H1 (cell line): Measurements from ENCODE around the gene RTF2. TPM values are rescaled to one million over a fixed set of nuclear protein-coding genes. Genes with fewer than 3 reads are reported as not detected.

ENCODE experiments used
- CTCF ChIA-PET: fragments of 300-600 bp; sonication (Branson Sonifier 250); formaldehyde crosslinking; loops from one replicate; lab custom pipeline; 2021; ENCODE audit not compliant: partially characterized antibody; lab: Charles Lee
- POLR2A ChIA-PET: fragments of 300-600 bp; sonication (Branson Sonifier 250); formaldehyde crosslinking; loops from one replicate; lab custom pipeline; 2021; ENCODE audit warnings: inconsistent platforms; ENCODE audit not compliant: partially characterized antibody; lab: Charles Lee
- DNase-seq, 2 experiments: peaks; one replicate each; pipeline versions ENCODE4 v3.0.0 to v3.0.0-alpha.2; 2010 to 2022; ENCODE audit warnings: low spot score in 2 of 2, low read depth in 1 of 2, mixed read lengths in 1 of 2
- FAIRE-seq: peaks from 2 replicates; lab custom pipeline; 2011; peaks lifted over from hg19 to GRCh38; lab: Jason Lieb, UNC
- H2AFZ ChIP-seq: 2 replicates; pipeline ENCODE4 v1.8.1; 2012; ENCODE audit warnings: low read length, inconsistent platforms
- H2AK5ac ChIP-seq: 2 replicates; pipeline ENCODE4 v1.6.1; 2013; ENCODE audit warnings: low read depth, low read length
- H2BK120ac ChIP-seq: replicated peaks from 2 replicates; pipeline ENCODE3; 2013; ENCODE audit warnings: low read depth, low read length, inconsistent platforms
- H2BK12ac ChIP-seq: 2 replicates; pipeline ENCODE4 v1.6.1; 2013; ENCODE audit warnings: low read depth, low read length
- H2BK15ac ChIP-seq: 2 replicates; pipeline ENCODE4 v1.6.1; 2013; ENCODE audit warnings: low read length
- H2BK20ac ChIP-seq: 2 replicates; pipeline ENCODE4 v1.6.1; 2013; ENCODE audit warnings: low read length
- H2BK5ac ChIP-seq: 2 replicates; pipeline ENCODE4 v1.6.1; 2013; ENCODE audit warnings: low read depth, low read length
- H3K14ac ChIP-seq: 2 replicates; pipeline ENCODE4 v1.6.1; 2013; ENCODE audit warnings: inconsistent platforms; ENCODE audit not compliant: insufficient read length
- H3K18ac ChIP-seq: 2 replicates; pipeline ENCODE4 v1.6.1; 2013; ENCODE audit warnings: low read length; ENCODE audit errors: extremely low read depth
- H3K23ac ChIP-seq: 2 replicates; pipeline ENCODE4 v1.6.1; 2013; ENCODE audit warnings: inconsistent platforms; ENCODE audit not compliant: insufficient read length
- H3K23me2 ChIP-seq: 2 replicates; pipeline ENCODE4 v1.6.1; 2013; ENCODE audit warnings: low read depth, low read length
- H3K27ac ChIP-seq: 2 replicates; pipeline ENCODE4 v1.6.1; 2011; ENCODE audit warnings: low read depth, low read length, inconsistent platforms
- H3K27me3 ChIP-seq, 4 experiments: replicated peaks in 1 of 4; 1 replicate in 1 of 4; 2 replicates in 3 of 4; pipeline versions ENCODE4 v1.6.1 to v1.8.1; 2011 to 2013; ENCODE audit warnings: low read length in 3 of 4, mild to moderate bottlenecking in 3 of 4, inconsistent platforms in 2 of 4, mixed read lengths in 2 of 4, moderate library complexity in 1 of 4; ENCODE audit not compliant: control insufficient read depth in 3 of 4, insufficient read depth in 3 of 4; ENCODE audit errors: extremely low read depth in 1 of 4
- H3K36me3 ChIP-seq, 4 experiments: 2 replicates each; pipeline versions ENCODE4 v1.6.1 to v1.8.1; 2011 to 2013; ENCODE audit warnings: mild to moderate bottlenecking in 4 of 4, low read length in 3 of 4, moderate library complexity in 2 of 4, control low read depth in 1 of 4, inconsistent platforms in 1 of 4; ENCODE audit not compliant: insufficient read depth in 4 of 4, control insufficient read depth in 2 of 4
- H3K4ac ChIP-seq: replicated peaks from 2 replicates; pipeline ENCODE3; 2013; ENCODE audit warnings: low read length, low read depth, mixed read lengths, inconsistent platforms; ENCODE audit not compliant: insufficient read length
- H3K4me1 ChIP-seq, 4 experiments: replicated peaks in 1 of 4; 1 replicate in 1 of 4; 2 replicates in 3 of 4; pipeline versions ENCODE4 v1.6.1 to v1.8.1; 2011 to 2013; ENCODE audit warnings: low read length in 3 of 4, inconsistent platforms in 2 of 4, mixed read lengths in 1 of 4; ENCODE audit not compliant: insufficient read depth in 4 of 4, control insufficient read depth in 3 of 4
- H3K4me2 ChIP-seq, 2 experiments: 2 replicates each; pipeline versions ENCODE4 v1.6.1 to v1.8.1; 2011 to 2013; ENCODE audit warnings: low read depth in 2 of 2, low read length in 2 of 2, control low read depth in 1 of 2, inconsistent platforms in 1 of 2, mild to moderate bottlenecking in 1 of 2; ENCODE audit not compliant: insufficient read depth in 1 of 2
- H3K4me3 ChIP-seq, 4 experiments: fragments of 200-600, 300-600 bp in 1 of 4; sonication (generic), shearing (Covaris generic), sonication (Bioruptor Twin) in 1 of 4; 2 replicates each; pipeline versions ENCODE4 v1.5.1 to v1.8.1; 2011 to 2016; ENCODE audit warnings: low read length in 4 of 4, low read depth in 3 of 4, control low read depth in 2 of 4, inconsistent platforms in 2 of 4, mild to moderate bottlenecking in 2 of 4, mixed read lengths in 1 of 4, moderate library complexity in 1 of 4; ENCODE audit not compliant: insufficient read depth in 2 of 4; ENCODE audit errors: extremely low read depth in 1 of 4
- H3K56ac ChIP-seq: replicated peaks from 2 replicates; pipeline ENCODE3; 2013; ENCODE audit warnings: low read depth, mild to moderate bottlenecking, mixed read lengths, low read length, inconsistent platforms; ENCODE audit not compliant: insufficient read length
- H3K79me1 ChIP-seq: 2 replicates; pipeline ENCODE4 v1.6.1; 2013; ENCODE audit warnings: low read depth, low read length, control low read depth
- H3K79me2 ChIP-seq, 2 experiments: 2 replicates each; pipeline versions ENCODE4 v1.6.1 to v1.8.1; 2012 to 2013; ENCODE audit warnings: low read length in 2 of 2, mild to moderate bottlenecking in 2 of 2, inconsistent platforms in 1 of 2; ENCODE audit not compliant: insufficient read depth in 2 of 2, control insufficient read depth in 1 of 2
- H3K9ac ChIP-seq, 4 experiments: replicated peaks in 1 of 4; 1 replicate in 1 of 4; 2 replicates in 3 of 4; pipeline versions ENCODE4 v1.6.1 to v1.8.1; 2011 to 2013; ENCODE audit warnings: low read depth in 3 of 4, low read length in 3 of 4, control low read depth in 2 of 4, mild to moderate bottlenecking in 2 of 4, moderate library complexity in 2 of 4, inconsistent platforms in 1 of 4; ENCODE audit errors: extremely low read depth in 1 of 4
- H3K9me3 ChIP-seq, 2 experiments: 2 replicates each; pipeline versions ENCODE4 v1.6.1 to v1.8.1; 2012 to 2013; ENCODE audit warnings: mild to moderate bottlenecking in 2 of 2, moderate library complexity in 2 of 2, control low read depth in 1 of 2, inconsistent platforms in 1 of 2, low read depth in 1 of 2, low read length in 1 of 2, mixed read lengths in 1 of 2; ENCODE audit not compliant: insufficient read depth in 2 of 2
- H4K20me1 ChIP-seq, 2 experiments: replicated peaks in 1 of 2; 2 replicates each; pipeline versions ENCODE3 to v1.8.1; 2011 to 2013; ENCODE audit warnings: inconsistent platforms in 2 of 2, low read length in 2 of 2, mild to moderate bottlenecking in 1 of 2; ENCODE audit not compliant: insufficient read depth in 2 of 2, control insufficient read depth in 1 of 2
- H4K5ac ChIP-seq: 2 replicates; pipeline ENCODE4 v1.6.1; 2013; ENCODE audit warnings: low read length, low read depth, mixed read lengths, inconsistent platforms; ENCODE audit not compliant: insufficient read length
- H4K8ac ChIP-seq: 2 replicates; pipeline ENCODE4 v1.8.0; 2013; ENCODE audit warnings: mild to moderate bottlenecking, moderate library complexity, low read length, inconsistent platforms; ENCODE audit not compliant: insufficient read depth; ENCODE audit errors: extremely low read depth
- H4K91ac ChIP-seq: replicated peaks from 2 replicates; pipeline ENCODE3; 2013; ENCODE audit warnings: low read length, mixed read lengths, inconsistent platforms; ENCODE audit not compliant: insufficient read length
- HDAC6 ChIP-seq: IDR thresholded peaks from one replicate; pipeline ENCODE4 v1.7.1; 2012; ENCODE audit warnings: low read depth, mild to moderate bottlenecking, inconsistent platforms, low read length, moderate library complexity
- SIN3A ChIP-seq, 2 experiments: IDR thresholded peaks in 1 of 2; conservative IDR thresholded peaks in 1 of 2; 2 replicates each; pipeline ENCODE4 v1.6.1; 2011 to 2012; ENCODE audit warnings: low read length in 2 of 2, improper control_type of control experiment in 1 of 2, low read depth in 1 of 2, mild to moderate bottlenecking in 1 of 2
- SIX5 ChIP-seq: IDR thresholded peaks from 2 replicates; pipeline ENCODE4 v1.6.1; 2011; ENCODE audit warnings: mild to moderate bottlenecking, low read depth, low read length
- SP4 ChIP-seq: IDR thresholded peaks from 2 replicates; pipeline ENCODE4 v1.6.1; 2012; ENCODE audit warnings: low read length, inconsistent platforms
- TAF1 ChIP-seq: IDR thresholded peaks from 2 replicates; pipeline ENCODE4 v1.6.1; 2011; ENCODE audit warnings: mild to moderate bottlenecking, low read depth, low read length
- WGBS, 2 experiments: shearing (Covaris generic) in 1 of 2; methylation state at CpG; one replicate each; pipeline versions ENCODE4 v1.1.6 to v1.1.7; 2013 to 2015; ENCODE audit warnings: low lambda C conversion rate in 2 of 2, mixed read lengths in 2 of 2, inconsistent platforms in 1 of 2, low coverage in 1 of 2, missing lambda C conversion rate in 1 of 2; ENCODE audit not compliant: insufficient replicate concordance in 2 of 2, insufficient coverage in 1 of 2, insufficient read length in 1 of 2; ENCODE audit errors: extremely low coverage in 1 of 2, missing lambda C conversion rate in 1 of 2; 5-methylcytosine and 5-hydroxymethylcytosine counted together
- polyA plus RNA-seq, 7 experiments: library from polyadenylated mRNA; depleted of rRNA in 3 of 7; stranded (reverse) in 5 of 7; unstranded in 2 of 7; fragments of >200 nt in 5 of 7; fragments of 200-250 nt in 2 of 7; gene quantifications; 1 replicate in 5 of 7; 2 replicates in 1 of 7; 4 replicates in 1 of 7; pipeline versions ENCODE4 v1.2.1 to v1.2.3, GENCODE V29; 2011 to 2013; ENCODE audit warnings: missing spikeins in 2 of 7, mixed read lengths in 2 of 7
- total RNA-seq: library from RNA; stranded (reverse); fragmentation: NEBNext Ultra II Directional; extraction: Animal tissue kit (Norgen Biotek cat#: 25700); gene quantifications from 2 replicates; pipeline ENCODE4 v1.2.1, GENCODE V29; 2021

The RTF2 gene
- total and polyA plus RNA-seq, 2 of the 8 experiments (the other 6 are each of a cell fraction or from before 2014, with no cell fraction given): 33.9 to 51.2 TPM

DNA sequence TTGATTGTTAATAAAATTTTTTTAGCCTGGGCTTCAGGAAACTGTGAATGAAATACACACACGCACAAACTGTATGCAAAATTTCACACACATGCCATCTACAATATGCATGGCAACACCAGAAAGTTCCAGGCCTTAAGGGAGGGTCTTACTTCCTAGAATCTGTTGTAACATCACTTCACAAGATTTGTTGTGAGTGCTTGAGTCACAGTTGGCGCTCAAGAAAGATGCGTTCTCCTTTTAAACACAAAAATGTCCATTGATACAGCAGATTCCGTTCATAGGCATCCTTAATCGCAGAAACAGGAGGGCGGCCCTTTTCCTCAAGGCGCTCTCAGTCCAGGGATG is 485 bp upstream of the RTF2 start:
- POLR2A ChIA-PET: interaction anchor here (1.7 kb wide), 1 partner anchor 76 kb away, joined by 6 read pairs; the partner anchor contains the start of genes AURKA and CSTF1
- H2AK5ac ChIP-seq: no peak overlapping the region
- H4K8ac ChIP-seq: peak overlapping the region; percentile 62
- peak overlapping the region; percentile 77 for H3K4me2 ChIP-seq
- H2BK15ac ChIP-seq: no peak overlapping the region
- H3K79me2 ChIP-seq: peaks cover 3 to 21% of the 10 kb centered on the region in 2 experiments; a peak in 3 of 4 replicates
- DNase-seq (no peak), FAIRE-seq (no peak)
- no peak overlapping the region for H3K14ac ChIP-seq
- no peaks in the 10 kb centered on the region for H3K27me3 ChIP-seq
- H2AFZ ChIP-seq: peak overlapping the region; percentile 92
- no peaks in the 10 kb centered on the region; a peak in 1 of 7 replicates for H3K4me1 ChIP-seq
- no peak overlapping the region for H3K4ac ChIP-seq
- H2BK20ac ChIP-seq: no peak overlapping the region
- H3K4me3 ChIP-seq: peak overlapping the region; percentile 85 to 97 (median 94)
- H3K27ac ChIP-seq: no peak overlapping the region; the same call in 1 of the 2 replicates
- no peaks in the 10 kb centered on the region; a peak in 3 of 8 replicates for H3K36me3 ChIP-seq
- no peak overlapping the region for H3K23ac ChIP-seq
- TF ChIP-seq SIN3A (conservative IDR thresholded peaks at IDR 0.05 in 1 of 2, IDR thresholded peaks at IDR 0.05 in 1 of 2; ENCODE audit: low read depth in 1 of 2, low read length in 2 of 2): no peak
- TF ChIP-seq SIX5: no peak
- no peak for TF ChIP-seq SP4
- no peak for TF ChIP-seq TAF1
- TF ChIP-seq HDAC6: no peak
- no peak overlapping the region for H3K18ac ChIP-seq
- H3K9ac ChIP-seq: peak overlapping the region in 3 of 4 experiments; percentile 5 to 29 (median 27); a peak in 3 of 7 replicates
- peaks cover 6% of the 10 kb centered on the region for H3K23me2 ChIP-seq
- no peaks in the 10 kb centered on the region for H3K9me3 ChIP-seq
- H3K56ac ChIP-seq: no peak overlapping the region
- no peak overlapping the region for H2BK120ac ChIP-seq
- H4K91ac ChIP-seq: peak overlapping the region; percentile 65
- H2BK5ac ChIP-seq: no peak overlapping the region
- no peak overlapping the region for H4K5ac ChIP-seq
- peaks cover 0 to 3% of the 10 kb centered on the region in 2 experiments for H4K20me1 ChIP-seq
- peaks cover 5% of the 10 kb centered on the region for H3K79me1 ChIP-seq
- 9% methylated on average over 7 of the region's 7 CpGs; no CpG with 5 or more reads in 1 of the 2 experiments for WGBS, 2 experiments
- no peak overlapping the region for H2BK12ac ChIP-seq
- CTCF ChIA-PET: no interaction called here
